ENCODE results near the gene CYP8B1.

CYP8B1 gene

GRCh38 chr3:42898896-42899675, 23.4 kb upstream of the CYP8B1 start:
- TF ChIP-seq CTCF (IDR thresholded peaks at IDR 0.05; ENCODE audit: borderline replicate concordance, insufficient read depth, low read depth, low read length) = 0 out of 2 replicates have a peak, but pooled peaks have one; percentile 4
- H3K4me3 ChIP-seq (ENCODE audit: low read depth, low read length) = no peak overlapping the region

- no peak overlapping the region for H3K4me3 ChIP-seq (ENCODE audit: low read depth, low read length)
- TF ChIP-seq CTCF (IDR thresholded peaks at IDR 0.05; ENCODE audit: borderline replicate concordance, insufficient read depth, low read depth, low read length) = no peak
Measured at GRCh38 chr3:42895580-42895868, 19.8 kb upstream of the CYP8B1 start.

- no peak overlapping the region for H3K4me3 ChIP-seq (ENCODE audit: low read depth, low read length)
- no peak for TF ChIP-seq CTCF (IDR thresholded peaks at IDR 0.05; ENCODE audit: borderline replicate concordance, insufficient read depth, low read depth, low read length)
Measured at GRCh38 chr3:42894698-42895579, 19.3 kb upstream of the CYP8B1 start.

- TF ChIP-seq CTCF (IDR thresholded peaks at IDR 0.05; ENCODE audit: borderline replicate concordance, insufficient read depth, low read depth, low read length) = no peak
- no peak overlapping the region for H3K4me3 ChIP-seq (ENCODE audit: low read depth, low read length)
Measured at GRCh38 chr3:42892807-42893206, 17.1 kb upstream of the CYP8B1 start.

GRCh38 chr3:42892169-42892568, 16.5 kb upstream of the CYP8B1 start:
- no peak for TF ChIP-seq CTCF (IDR thresholded peaks at IDR 0.05; ENCODE audit: borderline replicate concordance, insufficient read depth, low read depth, low read length)
- no peak overlapping the region for H3K4me3 ChIP-seq (ENCODE audit: low read depth, low read length)

GRCh38 chr3:42891042-42891441, 15.4 kb upstream of the CYP8B1 start:
- H3K4me3 ChIP-seq (ENCODE audit: low read depth, low read length) = no peak overlapping the region
- no peak for TF ChIP-seq CTCF (IDR thresholded peaks at IDR 0.05; ENCODE audit: borderline replicate concordance, insufficient read depth, low read depth, low read length)
